SK-MEL-5 (cell line): ENCODE measurements around the gene ATF7. TPM values are rescaled to one million over a fixed set of nuclear protein-coding genes. Genes with fewer than 3 reads are reported as not detected.

Source experiments
- DNase-seq: peaks from one replicate; pipeline ENCODE4 v3.0.0-alpha.2; 2016; ENCODE audit warnings: low read depth, low spot score
- in situ Hi-C: cut with HindIII; loops from 2 replicates; pipeline ENCODE4 v1.10.0; 2016; ENCODE audit warnings: low sequenced_read_pairs, high pct_unique_total_duplicates, low pct_unique_long_range_greater_than_20kb
- total RNA-seq: library from RNA; depleted of rRNA; stranded (reverse); fragments of >200 nt; shearing (Covaris generic); gene quantifications from 2 replicates; pipeline ENCODE4 v1.2.3, GENCODE V29; 2014

ATF7 gene
- total RNA-seq, 1 experiment from 2014 or later, result 10.2 TPM

DNA sequence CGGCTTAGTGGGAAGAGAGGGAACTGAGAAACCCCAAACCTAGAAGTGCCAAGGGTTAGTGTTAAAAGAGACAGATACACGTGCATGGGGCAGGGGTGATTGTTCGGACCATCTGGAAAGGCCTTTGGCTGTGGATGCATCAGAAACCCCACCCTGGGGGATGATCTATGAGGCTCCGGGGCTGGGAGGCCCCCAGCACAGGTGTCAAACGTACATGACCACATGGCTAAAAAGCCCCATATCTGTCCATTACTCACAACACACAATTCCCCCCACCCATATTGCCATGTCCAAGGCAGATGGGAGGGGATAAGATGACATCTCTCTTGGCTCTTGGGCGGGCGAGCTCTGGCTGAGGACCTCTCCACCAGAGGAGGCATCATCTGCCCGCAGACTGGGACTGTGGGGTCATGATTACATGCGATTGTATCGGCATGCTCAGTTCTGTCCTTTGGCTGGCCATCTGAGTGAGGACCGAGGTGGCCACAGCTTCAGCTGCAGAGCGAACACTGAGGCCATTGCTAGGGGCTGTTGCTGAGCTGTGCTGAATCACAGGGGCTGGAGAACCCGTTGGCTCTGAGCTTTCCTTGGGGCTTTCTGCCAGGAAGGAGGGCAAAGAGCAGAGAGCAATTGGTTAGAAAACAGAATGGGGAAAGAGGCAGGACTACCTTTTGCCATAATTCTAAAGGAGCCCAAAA lies 109.3 kb downstream of the ATF7 start:
- no peak for DNase-seq
- in situ Hi-C loops, result no loop called here

DNA sequence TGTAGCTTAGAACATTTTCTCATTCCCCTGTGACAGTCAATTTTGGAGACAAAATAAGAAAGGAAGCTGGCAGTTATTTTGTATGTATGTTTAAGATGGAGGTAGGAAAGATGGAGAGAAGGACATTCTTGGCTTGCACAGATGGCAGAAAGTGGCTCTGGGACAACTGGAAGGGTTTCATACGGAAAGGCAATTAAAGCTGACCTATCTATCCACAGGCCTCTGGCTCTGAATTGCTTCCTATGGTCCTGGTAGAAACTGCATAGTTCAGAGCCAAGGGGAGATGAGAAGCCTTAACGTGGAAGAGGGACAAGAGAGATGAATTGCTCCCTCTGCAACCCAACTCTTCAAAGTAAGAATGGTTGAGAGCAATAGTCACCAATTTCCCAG lies 110.9 kb downstream of the ATF7 start:
- in situ Hi-C loops, result no loop called here

DNA sequence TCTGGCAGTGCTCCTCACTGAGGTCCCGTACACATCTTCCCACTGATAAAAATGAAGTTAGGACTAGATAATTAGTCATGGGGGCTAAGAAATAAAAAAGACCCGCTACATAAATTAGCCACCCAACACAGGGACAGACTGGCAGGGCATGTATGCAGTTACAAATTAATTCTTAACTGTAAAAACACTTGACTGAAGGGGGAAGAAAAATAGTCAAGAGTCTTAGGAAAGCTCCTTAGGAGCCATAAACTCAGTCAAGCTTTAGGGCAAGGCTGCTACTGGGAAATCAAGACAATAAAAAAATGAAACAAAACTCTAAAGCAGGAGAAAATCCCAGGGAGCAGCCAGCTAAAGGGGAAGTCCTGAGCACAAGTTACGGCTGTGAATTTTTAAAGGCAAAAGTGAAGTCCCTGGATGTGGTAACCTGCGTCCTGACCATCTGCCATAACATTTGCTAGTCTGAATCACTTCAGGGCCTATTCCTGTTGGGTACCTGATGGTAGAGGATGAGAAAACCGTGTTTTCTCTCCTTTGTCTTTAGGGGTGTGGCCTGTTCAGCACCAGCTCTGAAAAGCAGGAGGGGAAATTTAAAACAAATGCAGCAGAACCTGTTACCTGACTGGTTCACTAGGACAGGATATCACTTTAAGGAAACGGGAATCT lies 111.4 kb downstream of the ATF7 start:
- no peak for DNase-seq
- in situ Hi-C loops, result no loop called here

More for the DNA sequence above, 110.9 kb downstream of the ATF7 start:
- no peak for DNase-seq

DNA sequence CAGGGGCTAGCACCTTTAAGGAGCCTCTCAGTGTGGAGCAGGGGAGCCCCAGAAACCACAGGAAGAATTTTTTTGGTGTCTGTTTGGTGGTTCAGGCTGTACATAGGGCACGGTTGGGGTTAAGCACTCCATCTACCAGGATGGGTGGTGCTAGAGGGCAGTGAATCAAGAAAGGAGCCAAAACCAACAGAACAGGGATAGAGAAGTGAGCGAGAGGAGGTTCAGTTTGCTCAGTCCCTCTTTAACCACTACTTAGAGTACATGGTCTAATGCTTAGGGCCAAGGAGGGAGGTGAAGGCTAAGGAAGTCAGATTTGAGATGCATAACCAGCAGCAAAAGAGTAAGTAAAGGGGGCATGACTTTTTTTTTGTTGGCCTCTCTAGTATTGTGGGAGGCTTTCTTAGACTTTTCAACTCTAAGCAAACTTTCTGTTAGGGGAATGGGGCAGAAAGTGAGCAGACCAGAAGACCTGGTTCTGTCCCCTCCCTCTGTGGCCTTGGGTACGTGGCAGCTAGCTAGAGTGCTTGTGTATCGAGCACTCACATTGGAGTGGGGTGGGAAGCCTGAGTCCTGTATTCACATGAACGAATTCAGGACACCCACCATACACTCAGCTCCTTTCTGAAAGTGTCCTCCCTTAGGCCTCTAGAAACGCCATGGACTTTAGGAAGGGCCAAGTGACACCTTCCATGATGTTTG lies 112.3 kb downstream of the ATF7 start:
- no peak for DNase-seq
- in situ Hi-C loops, result no loop called here

DNA sequence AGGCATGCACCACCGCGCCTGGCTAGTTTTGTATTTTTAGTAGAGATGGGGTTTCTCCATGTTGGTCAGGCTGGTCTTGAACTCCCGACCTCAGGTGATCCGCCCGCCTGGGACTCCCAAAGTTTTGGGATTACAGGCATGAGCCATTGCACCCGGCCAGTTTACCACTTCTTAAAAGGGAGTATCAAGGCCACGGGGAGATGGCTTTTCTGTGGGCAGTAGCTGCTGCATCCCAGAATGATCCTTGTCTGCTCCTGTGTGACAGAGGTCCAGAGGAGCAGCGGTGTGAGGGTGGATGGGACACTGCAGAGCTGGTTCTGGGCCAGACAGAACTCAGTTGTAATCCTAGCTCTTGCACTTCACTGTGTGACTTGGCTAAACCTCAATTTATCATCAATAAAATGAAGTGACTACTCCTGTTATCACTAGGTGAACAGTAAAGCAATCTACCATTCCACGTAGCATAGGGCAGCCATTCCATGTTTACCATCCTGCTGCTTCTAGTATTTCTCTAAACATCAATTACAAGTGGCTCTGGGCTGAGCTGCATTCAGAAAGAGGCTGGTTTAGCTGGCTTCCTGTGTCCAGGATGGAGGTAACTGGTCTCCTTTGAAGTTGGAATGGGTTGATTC lies 115.9 kb downstream of the ATF7 start:
- DNase-seq, result no peak
- in situ Hi-C loops, result no loop called here

DNA sequence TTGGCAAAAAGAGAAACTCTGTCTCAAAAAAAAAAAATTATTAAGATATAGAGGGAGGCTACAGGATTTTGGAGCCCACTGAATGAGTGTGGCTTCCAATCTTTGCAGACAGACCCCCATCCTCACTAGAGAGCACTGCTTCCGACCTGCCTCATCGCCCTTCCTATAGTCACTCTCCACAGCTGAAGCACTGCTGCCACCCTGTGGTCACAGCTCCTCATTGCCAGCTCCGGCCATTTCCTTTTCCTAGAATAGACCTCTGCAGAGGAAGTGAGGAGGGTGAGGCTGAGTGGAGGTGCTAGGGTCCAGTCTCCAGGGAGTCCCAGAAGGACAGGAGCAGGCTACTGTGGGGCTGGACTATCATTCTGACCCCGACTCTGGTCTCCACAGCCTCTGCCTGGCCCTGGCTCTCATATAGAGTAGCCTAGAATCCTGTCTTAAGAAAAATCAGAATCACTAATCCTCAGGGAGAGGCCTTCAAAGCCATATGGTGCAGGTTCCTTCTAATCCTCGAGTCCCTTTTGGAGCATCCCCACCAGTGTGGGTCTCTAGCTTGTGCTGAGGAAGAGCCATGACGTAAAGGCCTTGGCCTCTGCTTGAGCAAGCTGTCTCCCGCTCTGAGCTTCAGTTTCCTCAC lies 117.5 kb downstream of the ATF7 start:
- DNase-seq, result peak; percentile 91
- in situ Hi-C loops, result no loop called here

DNA sequence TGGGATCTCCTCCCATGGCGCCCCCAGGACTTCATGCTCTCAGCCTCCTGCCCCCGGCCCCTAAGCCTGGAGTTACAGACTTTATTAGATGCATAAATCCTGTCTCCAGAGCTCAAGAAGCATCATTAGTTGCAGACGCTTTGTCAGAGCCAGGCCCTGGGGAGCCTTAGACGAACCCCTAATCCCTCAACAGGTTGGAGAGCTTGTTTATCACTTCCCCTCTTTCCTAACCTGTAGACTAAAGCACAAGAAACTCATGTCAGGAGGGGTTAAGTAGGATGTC lies 118.6 kb downstream of the ATF7 start:
- in situ Hi-C loops, result no loop called here

DNA sequence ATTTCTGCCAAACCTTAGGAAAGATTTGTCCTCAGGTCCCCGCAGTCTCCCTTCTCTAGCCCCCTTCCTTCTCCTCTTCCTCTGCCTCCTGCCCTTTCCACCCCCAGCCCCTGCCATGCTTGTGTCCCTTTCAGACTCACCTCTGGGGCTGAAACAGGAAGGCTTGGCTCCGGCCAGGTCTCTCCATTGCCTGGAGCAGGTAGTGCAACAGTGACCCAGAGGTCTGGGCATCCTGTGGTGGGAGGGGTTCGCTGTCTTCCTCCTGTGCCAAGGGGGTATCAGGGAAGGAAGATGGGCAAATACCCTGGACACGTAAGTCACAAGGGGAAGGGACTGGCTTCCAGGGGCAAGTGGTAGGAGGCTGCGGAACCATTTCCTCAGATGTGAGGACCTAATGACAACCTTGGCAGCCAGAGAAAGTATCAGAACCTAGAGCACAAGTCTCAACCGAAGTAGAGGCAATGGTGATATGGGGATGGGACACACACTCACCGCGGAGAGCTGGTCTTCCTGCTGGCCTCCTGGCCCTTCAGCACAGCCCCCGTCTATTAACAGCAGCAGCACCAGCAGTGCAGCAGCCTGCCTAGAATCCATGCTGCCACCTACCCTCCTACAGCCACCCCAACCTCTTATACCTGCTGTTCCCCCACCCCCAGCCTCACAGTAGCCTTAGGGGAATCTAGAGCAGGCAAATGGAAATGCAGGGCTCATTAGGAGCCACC lies 119.1 kb downstream of the ATF7 start, which contains the start of gene NPFF:
Gene NPFF, minus strand, starts transcription at position 604 of the 722 bp plus-strand sequence. Its CDS starts 10 bp downstream, at position 594.
- DNase-seq, result no peak
- in situ Hi-C loops, result no loop called here

More for the DNA sequence above, 118.6 kb downstream of the ATF7 start:
- DNase-seq, result no peak

DNA sequence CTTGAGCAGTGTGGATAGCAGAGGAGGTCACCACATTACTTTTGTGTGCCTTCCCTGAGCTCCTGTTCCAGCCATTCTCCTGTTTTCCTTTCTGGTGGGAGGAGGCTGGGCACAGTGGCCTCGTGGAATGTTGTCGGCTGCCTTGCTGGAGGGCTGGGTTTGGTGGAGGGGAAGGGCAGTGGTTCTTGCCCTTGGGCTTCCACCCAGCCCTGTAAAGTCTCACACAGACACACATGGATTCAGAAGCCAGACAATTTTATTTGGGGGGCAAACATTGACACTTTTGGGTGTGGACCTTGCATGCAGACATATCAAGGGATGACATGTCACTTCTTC lies 119.8 kb downstream of the ATF7 start:
- DNase-seq, result no peak
- in situ Hi-C loops, result no loop called here

DNA sequence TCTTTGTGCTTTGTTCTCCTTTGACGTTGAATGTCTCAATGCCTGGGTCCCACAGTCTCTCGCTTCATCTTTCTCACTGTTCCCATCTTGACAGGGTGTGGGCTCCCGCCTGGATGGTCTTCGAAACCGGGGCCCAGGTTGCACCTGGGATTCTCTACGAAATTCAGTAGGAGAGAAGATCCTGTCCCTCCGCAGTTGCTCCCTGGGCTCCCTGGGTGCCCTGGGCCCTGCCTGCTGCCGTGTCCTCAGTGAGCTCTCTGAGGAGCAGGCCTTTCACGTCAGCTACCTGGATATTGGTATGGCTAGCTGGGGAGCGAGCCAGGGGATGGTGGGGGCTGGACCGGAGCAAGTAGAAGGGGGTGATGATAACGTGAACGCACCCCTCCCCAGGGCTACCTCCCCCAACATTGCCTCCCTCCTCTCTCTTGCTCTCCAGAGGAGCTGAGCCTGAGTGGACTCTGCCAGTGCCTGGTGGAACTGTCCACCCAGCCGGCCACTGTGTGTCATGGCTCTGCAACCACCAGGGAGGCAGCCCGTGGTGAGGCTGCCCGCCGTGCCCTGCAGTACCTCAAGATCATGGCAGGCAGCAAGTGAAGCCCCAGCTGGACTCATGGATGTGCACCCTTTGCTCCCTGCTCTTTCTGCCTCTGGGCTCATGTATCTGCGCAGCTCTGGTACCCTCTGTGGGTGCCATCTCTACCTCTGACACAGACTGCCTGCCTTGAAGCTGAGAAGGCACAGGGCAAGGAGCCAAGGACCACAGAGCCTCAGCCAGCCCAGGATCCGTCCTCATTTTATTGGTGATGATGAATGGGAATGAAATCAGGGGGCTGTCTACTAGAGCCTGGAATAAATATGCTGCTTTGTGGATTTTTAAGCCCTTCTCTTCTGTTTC lies 120.4 kb downstream of the ATF7 start:
- no peak for DNase-seq
- in situ Hi-C loops, result no loop called here

DNA sequence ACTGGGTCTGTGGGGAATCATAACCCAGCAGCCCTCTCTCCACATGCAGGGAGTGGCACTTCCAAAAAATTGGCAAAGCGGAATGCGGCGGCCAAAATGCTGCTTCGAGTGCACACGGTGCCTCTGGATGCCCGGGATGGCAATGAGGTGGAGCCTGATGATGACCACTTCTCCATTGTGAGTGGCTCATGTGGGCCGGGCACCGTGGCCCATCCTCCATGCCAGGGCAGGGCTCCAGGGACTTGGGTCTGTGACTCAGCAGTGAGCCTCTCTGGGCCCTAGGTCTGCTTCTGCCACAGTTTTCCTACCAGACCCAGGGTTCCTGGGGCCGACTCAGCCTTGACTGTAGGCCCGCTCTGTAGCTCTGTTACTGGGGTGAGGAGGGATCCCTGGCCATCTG lies 121.1 kb downstream of the ATF7 start:
- no peak for DNase-seq
- in situ Hi-C loops, result no loop called here

DNA sequence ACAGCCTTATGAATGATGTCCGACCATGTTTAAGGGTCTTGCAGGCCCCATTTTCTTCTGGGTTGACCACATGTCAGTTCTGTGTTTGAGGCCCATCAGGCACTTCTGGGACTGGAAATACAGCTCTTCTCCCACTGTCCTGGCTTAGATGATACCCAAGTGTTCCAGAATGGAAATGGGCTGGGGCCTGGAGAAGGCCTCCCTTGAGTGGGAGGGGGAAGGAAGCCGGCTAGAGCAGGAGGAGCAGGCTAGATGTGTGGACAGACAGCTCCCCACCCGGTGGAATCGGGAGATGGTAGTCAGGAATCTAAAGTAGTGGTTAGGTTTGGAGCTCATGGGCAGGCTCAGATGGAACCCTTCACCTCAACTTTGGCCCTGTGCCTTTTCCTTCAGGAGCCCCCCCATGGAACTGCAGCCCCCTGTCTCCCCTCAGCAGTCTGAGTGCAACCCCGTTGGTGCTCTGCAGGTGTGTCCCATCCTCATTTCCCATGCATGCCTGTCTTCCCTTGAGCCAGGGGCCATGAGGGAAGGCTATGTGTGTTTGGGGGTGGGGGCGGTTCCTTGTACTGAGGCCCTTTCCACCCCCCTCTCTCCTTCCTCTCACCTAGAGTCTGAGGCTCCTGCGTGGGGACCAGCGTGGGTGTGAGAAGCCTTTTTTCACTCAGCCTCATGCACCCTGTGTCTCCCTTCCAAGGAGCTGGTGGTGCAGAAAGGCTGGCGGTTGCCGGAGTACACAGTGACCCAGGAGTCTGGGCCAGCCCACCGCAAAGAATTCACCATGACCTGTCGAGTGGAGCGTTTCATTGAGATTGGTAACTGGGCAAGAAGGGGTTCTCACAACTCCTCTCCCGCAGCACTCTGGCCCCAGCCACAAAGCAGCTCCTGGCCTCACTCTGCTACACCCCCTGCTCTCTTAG lies 121.9 kb downstream of the ATF7 start:
- DNase-seq, result peak; percentile 23
- in situ Hi-C loops, result no loop called here

DNA sequence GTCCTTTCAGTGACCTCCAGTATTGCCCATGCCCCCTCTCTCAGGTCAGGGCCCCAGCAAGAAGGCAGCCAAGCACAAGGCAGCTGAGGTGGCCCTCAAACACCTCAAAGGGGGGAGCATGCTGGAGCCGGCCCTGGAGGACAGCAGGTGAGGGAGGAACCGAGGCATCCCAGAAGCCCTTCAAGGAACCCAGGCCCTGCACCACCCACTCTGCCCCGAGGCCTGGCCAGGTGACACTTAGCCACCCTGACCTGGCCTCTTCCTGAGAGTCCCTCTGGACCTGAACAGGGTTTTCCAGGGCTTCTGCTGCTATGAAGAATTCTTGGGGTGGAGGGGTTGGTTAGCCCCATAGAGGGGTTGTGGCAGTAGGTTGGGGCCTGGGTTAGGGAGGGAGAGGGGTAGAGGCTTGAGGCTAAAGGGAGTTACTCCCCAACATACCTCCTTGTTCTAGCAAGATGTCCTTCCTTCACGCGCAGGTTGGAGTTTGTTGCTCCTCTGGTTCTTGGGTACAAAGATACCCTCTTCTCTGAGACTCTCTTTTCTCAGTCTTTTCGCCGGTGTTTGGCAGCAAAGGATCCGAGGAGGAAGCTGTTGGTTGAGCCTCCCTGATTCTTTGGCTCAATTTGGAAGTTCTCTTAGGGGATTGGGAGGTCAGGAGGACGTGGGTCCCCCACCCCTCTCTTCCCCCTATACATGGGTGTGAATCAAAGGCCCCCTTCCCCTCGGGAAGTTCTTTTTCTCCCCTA lies 123.0 kb downstream of the ATF7 start:
- in situ Hi-C loops, result no loop called here

DNA sequence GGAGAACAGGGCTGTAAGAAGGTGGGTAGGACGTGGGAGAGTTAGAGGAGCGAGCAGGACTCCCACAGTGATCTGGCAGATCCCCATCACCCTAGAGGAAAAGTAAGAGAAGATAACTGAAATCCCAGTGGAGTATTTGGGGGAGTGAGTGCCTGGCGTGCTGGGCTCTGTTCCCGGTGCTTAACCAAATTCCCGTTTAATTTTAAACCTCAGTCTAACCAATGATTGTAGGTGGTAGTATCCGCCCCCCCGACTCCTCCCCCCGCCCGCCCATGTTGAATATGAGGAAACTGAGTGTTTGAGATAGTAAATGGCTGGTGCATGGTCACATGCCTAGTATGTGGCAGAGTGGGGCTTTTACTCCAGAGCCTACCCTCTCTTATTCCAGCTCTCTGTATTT lies 123.9 kb downstream of the ATF7 start:
- in situ Hi-C loops, result no loop called here
- DNase-seq, result no peak

More for the DNA sequence above, 123.0 kb downstream of the ATF7 start:
- no peak for DNase-seq

DNA sequence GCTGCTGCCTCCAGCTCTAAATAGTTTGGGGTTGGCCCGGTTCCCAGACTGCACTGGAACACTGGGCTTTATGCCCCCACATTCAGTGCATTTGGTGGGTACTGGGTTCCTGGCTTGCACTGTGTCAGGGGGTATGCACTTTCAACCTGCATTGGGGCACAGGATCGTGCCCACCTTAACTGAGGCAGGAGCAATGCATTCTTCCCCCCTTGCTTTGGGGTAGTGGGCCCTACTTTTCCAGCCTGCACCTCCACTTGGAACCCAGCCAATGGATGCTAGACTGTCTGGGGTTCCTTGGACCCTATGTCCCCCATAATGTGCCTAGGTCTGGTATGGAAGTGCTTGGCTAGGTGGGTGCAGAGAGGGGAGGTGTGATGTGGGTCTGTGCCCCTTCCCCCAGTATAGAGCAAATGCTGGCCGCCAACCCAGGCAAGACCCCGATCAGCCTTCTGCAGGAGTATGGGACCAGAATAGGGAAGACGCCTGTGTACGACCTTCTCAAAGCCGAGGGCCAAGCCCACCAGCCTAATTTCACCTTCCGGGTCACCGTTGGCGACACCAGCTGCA lies 124.5 kb downstream of the ATF7 start:
- in situ Hi-C loops, result no loop called here
- no peak for DNase-seq
